ENCODE data around the gene IL1B.

IL1B gene

GRCh38 chr2:112827009-112827408 is 9.6 kb downstream of the IL1B start:
- peaks cover 14 to 19% of the 10 kb centered on the region in 2 experiments for H3K4me1 ChIP-seq (ENCODE audit: control insufficient read depth in 1 of 2, insufficient read depth in 1 of 2, low read depth in 1 of 2, low read length in 1 of 2)
- TF ChIP-seq CTCF (IDR thresholded peaks at IDR 0.05), result no peak

GRCh38 chr2:112825706-112826105 is 10.9 kb downstream of the IL1B start:
- Histone ChIP-seq H3K4me3 (ENCODE audit: low read depth in 1 of 2, low read length in 1 of 2) (no peak overlapping the region), H3K27ac (no peak overlapping the region), H3K4me1 (ENCODE audit: control insufficient read depth in 1 of 2, insufficient read depth in 1 of 2, low read depth in 1 of 2, low read length in 1 of 2) (peaks cover under 1 to 10% of the 10 kb centered on the region in 2 experiments), H3K9me3 (no peaks in the 10 kb centered on the region), H3K36me3 (peaks cover 20% of the 10 kb centered on the region), H3K27me3 (no peaks in the 10 kb centered on the region)
- TF ChIP-seq CTCF (IDR thresholded peaks at IDR 0.05), result no peak

More at GRCh38 chr2:112827009-112827408, 9.6 kb downstream of the IL1B start:
- Histone ChIP-seq H3K27ac (no peak overlapping the region), H3K27me3 (no peaks in the 10 kb centered on the region), H3K9me3 (no peaks in the 10 kb centered on the region), H3K36me3 (peaks cover 33% of the 10 kb centered on the region), H3K4me3 (ENCODE audit: low read depth in 1 of 2, low read length in 1 of 2) (no peak overlapping the region)

- Histone ChIP-seq H3K27ac (no peak overlapping the region), H3K27me3 (no peaks in the 10 kb centered on the region)
- TF ChIP-seq CTCF (IDR thresholded peaks at IDR 0.05), result no peak
Measured at GRCh38 chr2:112824694-112825085, 11.9 kb downstream of the IL1B start.

GRCh38 chr2:112821682-112822081 is 14.9 kb downstream of the IL1B start:
- TF ChIP-seq CTCF (IDR thresholded peaks at IDR 0.05), result no peak
- Histone ChIP-seq H3K4me3 (ENCODE audit: low read depth in 1 of 2, low read length in 1 of 2) (no peak overlapping the region), H3K27me3 (no peaks in the 10 kb centered on the region), H3K9me3 (no peaks in the 10 kb centered on the region), H3K4me1 (ENCODE audit: control insufficient read depth in 1 of 2, insufficient read depth in 1 of 2, low read depth in 1 of 2, low read length in 1 of 2) (peaks cover 0 to 10% of the 10 kb centered on the region in 2 experiments), H3K27ac (no peak overlapping the region), H3K36me3 (no peaks in the 10 kb centered on the region)

More at GRCh38 chr2:112824694-112825085, 11.9 kb downstream of the IL1B start:
- no peaks in the 10 kb centered on the region for H3K9me3 ChIP-seq
- peaks cover 0 to 10% of the 10 kb centered on the region in 2 experiments for H3K4me1 ChIP-seq (ENCODE audit: control insufficient read depth in 1 of 2, insufficient read depth in 1 of 2, low read depth in 1 of 2, low read length in 1 of 2)
- H3K36me3 ChIP-seq, result peaks cover 10% of the 10 kb centered on the region
- H3K4me3 ChIP-seq (ENCODE audit: low read depth in 1 of 2, low read length in 1 of 2), result no peak overlapping the region

- H3K36me3 ChIP-seq, result no peaks in the 10 kb centered on the region
- no peak overlapping the region for H3K4me3 ChIP-seq (ENCODE audit: low read depth in 1 of 2, low read length in 1 of 2)
- TF ChIP-seq CTCF (IDR thresholded peaks at IDR 0.05), result no peak
- H3K27me3 ChIP-seq, result no peaks in the 10 kb centered on the region
- H3K27ac ChIP-seq, result no peak overlapping the region
- peaks cover 0 to 10% of the 10 kb centered on the region in 2 experiments for H3K4me1 ChIP-seq (ENCODE audit: control insufficient read depth in 1 of 2, insufficient read depth in 1 of 2, low read depth in 1 of 2, low read length in 1 of 2)
- H3K9me3 ChIP-seq, result no peaks in the 10 kb centered on the region
Measured at GRCh38 chr2:112821142-112821541, 15.4 kb downstream of the IL1B start.

- Histone ChIP-seq H3K27me3 (no peaks in the 10 kb centered on the region), H3K4me1 (ENCODE audit: control insufficient read depth in 1 of 2, insufficient read depth in 1 of 2, low read depth in 1 of 2, low read length in 1 of 2) (peaks cover 0 to 10% of the 10 kb centered on the region in 2 experiments), H3K4me3 (ENCODE audit: low read depth in 1 of 2, low read length in 1 of 2) (no peak overlapping the region), H3K27ac (no peak overlapping the region), H3K36me3 (no peaks in the 10 kb centered on the region), H3K9me3 (no peaks in the 10 kb centered on the region)
- no peak for TF ChIP-seq CTCF (IDR thresholded peaks at IDR 0.05)
Measured at GRCh38 chr2:112820343-112820742, 16.2 kb downstream of the IL1B start.
